Spleen (tissue), 7 donors: ENCODE data around the gene NLK.

ENCODE experiments used
- CTCF ChIP-seq, 11 experiments: fragments of 200-600 bp in 7 of 11; fragments of 450-650 bp in 4 of 11; sonication (generic) in 4 of 11; IDR thresholded peaks in 8 of 11; conservative IDR thresholded peaks in 3 of 11; 1 replicate in 7 of 11; 2 replicates in 4 of 11; pipeline versions ENCODE4 v1.4.0 to v1.8.0; 2016 to 2021; ENCODE audit warnings: antibody characterized with exemption in 11 of 11, inconsistent platforms in 4 of 11, mild to moderate bottlenecking in 1 of 11
- POLR2AphosphoS5 ChIP-seq, 3 donors: sonication (generic); formaldehyde crosslinking; IDR thresholded peaks; one replicate each; pipeline ENCODE4 v1.5.1; 2017; ENCODE audit warnings: antibody characterized with exemption in 3 of 3
- donor health status: DM: no; HTN: no; CAD: no; lungs with moderate emphysema.
- donor health status: DM: no; HTN: no; CAD: no.
- donor health status: DM: no; HTN: no; CAD: no.

DNA sequence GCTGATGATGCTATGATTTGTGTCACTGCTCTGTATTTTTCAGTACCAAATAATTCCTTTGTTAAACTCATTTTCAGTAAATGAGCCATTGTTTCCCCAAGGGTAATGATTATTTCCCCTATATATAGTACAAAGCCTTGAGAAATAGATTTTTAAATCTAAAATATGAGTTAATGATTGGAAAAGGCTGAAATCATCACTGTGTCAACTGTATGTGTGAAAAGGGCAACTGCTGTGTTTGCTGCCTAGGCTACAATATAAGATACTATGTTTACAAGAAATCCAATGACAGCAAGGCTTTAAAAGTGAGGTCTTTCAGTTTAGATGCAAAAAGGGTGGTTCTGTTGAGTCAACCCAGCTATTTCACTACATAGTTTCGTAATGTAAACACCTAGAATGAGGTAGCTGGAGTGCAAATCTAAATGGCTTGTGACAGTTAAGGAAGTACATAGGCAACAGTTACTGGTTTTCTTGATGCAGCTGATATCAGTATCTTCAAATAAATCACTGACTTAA is 15.3 kb downstream of the NLK start:
- TF ChIP-seq CTCF (IDR thresholded peaks at IDR 0.05 in 8 of 11, conservative IDR thresholded peaks at IDR 0.05 in 3 of 11) (no peak), POLR2AphosphoS5 (IDR thresholded peaks at IDR 0.05) (no peak)
